Uterus (tissue), 2 donors: Measurements from ENCODE around the gene IFNG-AS1.

ENCODE experiments used
- CTCF ChIP-seq, 4 experiments: fragments of 200-600 bp in 2 of 4; fragments of 450-650 bp in 2 of 4; sonication (generic) in 2 of 4; IDR thresholded peaks; one replicate each; pipeline ENCODE4 v1.5.1; 2016 to 2019; ENCODE audit warnings: antibody characterized with exemption in 4 of 4, mild to moderate bottlenecking in 2 of 4, moderate library complexity in 1 of 4
- POLR2A ChIP-seq, 2 donors: fragments of 450-650 bp; IDR thresholded peaks; one replicate each; pipeline ENCODE4 v1.6.1; 2016; ENCODE audit warnings: antibody characterized with exemption in 2 of 2, mild to moderate bottlenecking in 1 of 2, moderate library complexity in 1 of 2

DNA sequence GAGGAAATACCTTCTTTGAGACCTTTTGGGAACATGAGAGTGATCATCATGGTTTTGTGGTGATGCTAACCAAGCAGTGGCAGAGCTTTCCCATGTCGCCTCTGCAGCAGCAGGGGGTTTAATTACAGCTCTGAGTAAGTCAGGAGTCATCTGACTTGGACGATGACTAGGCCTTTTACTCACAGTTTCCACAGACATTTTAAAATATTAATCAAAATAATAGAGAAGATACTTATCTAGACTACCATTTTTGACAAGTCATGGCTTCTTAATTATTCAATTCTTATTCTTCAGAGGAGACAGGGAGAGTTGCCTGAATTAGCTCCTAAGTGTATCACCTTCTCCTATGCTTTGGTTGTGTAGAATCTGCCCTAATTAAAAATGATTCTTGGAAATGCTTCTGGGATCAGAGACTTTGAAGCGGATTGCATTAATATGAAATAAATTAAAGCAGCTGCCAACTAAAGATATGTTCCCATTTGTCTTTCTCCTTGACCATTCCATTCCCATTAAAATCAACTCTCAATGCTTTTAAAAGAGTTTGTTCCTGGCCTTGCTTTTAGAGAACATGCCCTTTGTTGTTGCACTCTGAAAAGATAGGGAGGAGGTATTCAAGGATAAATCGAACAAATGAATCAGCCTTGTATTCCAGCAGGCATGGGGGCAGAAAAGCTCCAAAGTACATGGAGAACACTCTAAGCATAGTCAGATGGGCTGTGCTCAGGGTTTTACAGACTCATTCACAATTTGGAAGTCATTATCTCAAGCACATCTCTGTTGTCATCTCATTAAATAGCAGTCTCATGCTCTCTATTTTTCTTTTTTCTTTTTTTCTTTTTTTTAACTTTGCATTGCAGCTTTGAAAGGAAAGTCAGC is 7.7 kb upstream of the IFNG-AS1 start:
- no peak for TF ChIP-seq CTCF (IDR thresholded peaks at IDR 0.05)
- no peak for TF ChIP-seq POLR2A (IDR thresholded peaks at IDR 0.05)
